BE2C (cell line): ENCODE results near the gene PIEZO1.

ENCODE experiments used
- DNase-seq: peaks from one replicate; pipeline ENCODE4 v3.0.0-alpha.2; 2020
- H3K27me3 ChIP-seq: fragments of 250-450 bp; sonication (Bioruptor Pico); 2 replicates; pipeline ENCODE4 v1.5.1; 2020; ENCODE audit warnings: mild to moderate bottlenecking
- H3K36me3 ChIP-seq: fragments of 250-450 bp; sonication (Bioruptor Pico); 2 replicates; pipeline ENCODE4 v1.5.1; 2020; ENCODE audit warnings: mild to moderate bottlenecking
- H3K4me1 ChIP-seq: fragments of 250-450 bp; sonication (Bioruptor Pico); 2 replicates; pipeline ENCODE4 v1.5.1; 2020
- H3K4me3 ChIP-seq: 2 replicates; pipeline ENCODE4 v1.5.1; 2011; ENCODE audit warnings: low read depth, low read length
- H3K9me3 ChIP-seq: fragments of 250-450 bp; sonication (Bioruptor Pico); 2 replicates; pipeline ENCODE4 v1.5.1; 2020
- TF ChIP-seq, protein P1 (sequence below): IDR thresholded peaks from 2 replicates; pipeline ENCODE4 v1.5.1; 2012; ENCODE audit warnings: mild to moderate bottlenecking, low read depth, low read length

The PIEZO1 gene

DNA sequence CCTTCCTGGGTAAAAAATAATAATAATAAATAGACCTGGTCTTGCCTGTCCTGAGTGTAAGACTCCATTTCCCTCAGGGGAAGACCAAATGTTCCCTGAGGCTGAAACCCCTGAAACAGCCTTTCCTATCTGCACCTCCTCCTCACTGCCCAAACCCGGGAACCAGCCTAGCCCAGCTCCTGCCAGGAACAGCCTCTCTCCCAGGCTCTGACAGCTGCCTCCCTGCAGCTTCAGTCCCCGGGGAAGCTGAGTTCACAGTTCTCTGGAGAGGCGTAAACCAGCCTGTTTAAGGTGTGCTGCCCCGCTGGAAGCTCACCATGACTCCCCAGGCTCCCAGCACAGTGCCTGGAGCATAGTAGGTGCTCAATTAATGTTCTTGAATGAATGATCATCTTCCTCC, 11.3 kb upstream of the PIEZO1 start:
- H3K27me3 ChIP-seq: no peaks in the 10 kb centered on the region
- no peak overlapping the region for H3K4me3 ChIP-seq
- H3K36me3 ChIP-seq: no peaks in the 10 kb centered on the region
- no peaks in the 10 kb centered on the region for H3K9me3 ChIP-seq
- TF ChIP-seq, protein P1, sequence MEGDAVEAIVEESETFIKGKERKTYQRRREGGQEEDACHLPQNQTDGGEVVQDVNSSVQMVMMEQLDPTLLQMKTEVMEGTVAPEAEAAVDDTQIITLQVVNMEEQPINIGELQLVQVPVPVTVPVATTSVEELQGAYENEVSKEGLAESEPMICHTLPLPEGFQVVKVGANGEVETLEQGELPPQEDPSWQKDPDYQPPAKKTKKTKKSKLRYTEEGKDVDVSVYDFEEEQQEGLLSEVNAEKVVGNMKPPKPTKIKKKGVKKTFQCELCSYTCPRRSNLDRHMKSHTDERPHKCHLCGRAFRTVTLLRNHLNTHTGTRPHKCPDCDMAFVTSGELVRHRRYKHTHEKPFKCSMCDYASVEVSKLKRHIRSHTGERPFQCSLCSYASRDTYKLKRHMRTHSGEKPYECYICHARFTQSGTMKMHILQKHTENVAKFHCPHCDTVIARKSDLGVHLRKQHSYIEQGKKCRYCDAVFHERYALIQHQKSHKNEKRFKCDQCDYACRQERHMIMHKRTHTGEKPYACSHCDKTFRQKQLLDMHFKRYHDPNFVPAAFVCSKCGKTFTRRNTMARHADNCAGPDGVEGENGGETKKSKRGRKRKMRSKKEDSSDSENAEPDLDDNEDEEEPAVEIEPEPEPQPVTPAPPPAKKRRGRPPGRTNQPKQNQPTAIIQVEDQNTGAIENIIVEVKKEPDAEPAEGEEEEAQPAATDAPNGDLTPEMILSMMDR: no peak
- H3K4me1 ChIP-seq: no peaks in the 10 kb centered on the region
- no peak for DNase-seq

DNA sequence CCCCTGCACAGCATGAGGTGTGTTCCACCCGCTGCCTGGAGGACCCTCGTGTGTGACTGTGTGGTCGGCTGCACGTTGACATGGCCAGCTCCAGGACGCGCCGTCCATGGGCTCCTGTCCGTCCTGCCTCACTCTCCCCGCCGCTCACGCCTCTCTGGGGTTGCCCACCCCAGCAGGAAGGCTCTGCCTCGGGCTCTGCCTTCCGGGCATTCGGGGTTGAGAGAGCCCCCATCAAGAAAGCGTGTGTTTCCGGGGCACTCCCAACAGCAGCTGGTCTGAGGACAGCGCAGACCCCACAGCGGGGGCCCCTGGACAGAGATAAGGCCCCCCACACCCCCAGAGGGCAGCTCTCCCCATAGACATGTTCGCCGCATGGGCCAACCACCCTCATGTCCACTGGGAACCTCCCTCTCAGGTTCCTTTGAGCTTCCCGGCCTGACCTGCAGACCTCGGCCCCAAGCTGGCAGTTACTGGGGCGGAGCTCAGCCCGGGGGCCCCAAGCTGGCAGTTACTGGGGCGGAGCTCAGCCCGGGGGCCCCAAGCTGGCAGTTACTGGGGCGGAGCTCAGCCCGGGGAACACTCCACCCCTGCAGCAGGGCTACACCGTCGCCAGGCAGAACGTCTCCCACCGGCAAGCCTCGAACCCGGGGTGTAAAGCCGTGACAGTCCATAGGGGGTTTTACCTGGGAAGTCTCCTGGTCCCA, 8.4 kb upstream of the PIEZO1 start:
- Histone ChIP-seq H3K4me1 (no peaks in the 10 kb centered on the region), H3K27me3 (peaks cover 9% of the 10 kb centered on the region; the same call in 1 of the 2 replicates), H3K36me3 (no peaks in the 10 kb centered on the region), H3K9me3 (no peaks in the 10 kb centered on the region), H3K4me3 (no peak overlapping the region)
- TF ChIP-seq, protein P1: no peak
- DNase-seq: no peak

DNA sequence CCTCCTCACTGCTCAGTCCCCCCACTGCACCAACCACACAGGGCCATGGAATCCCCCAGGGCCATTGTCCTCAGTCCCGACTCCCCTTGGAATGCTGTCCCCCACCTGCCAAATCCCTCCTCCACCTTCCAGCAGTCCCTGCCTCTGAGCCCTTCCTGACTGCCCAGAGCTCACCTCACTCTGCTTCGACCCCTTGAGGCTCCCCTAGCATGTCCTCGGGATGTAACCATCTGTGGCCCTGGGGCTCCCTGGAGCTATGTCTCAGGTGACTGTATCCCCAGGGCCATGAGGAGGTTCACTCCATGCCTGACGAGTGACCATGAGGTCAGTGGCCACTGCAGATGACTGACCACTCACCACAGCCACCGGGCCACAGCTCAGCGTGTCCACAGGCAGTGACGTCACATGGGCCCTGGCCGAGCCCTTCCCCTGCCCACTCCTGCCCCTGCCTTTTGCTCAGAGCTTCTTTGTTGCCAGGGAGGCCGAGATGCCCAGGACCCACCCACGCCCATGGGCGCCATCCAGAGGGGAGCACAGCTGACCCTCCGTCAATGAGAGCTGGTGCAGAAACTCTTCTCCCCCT, 7.7 kb upstream of the PIEZO1 start:
- no peaks in the 10 kb centered on the region for H3K36me3 ChIP-seq
- H3K4me1 ChIP-seq: no peaks in the 10 kb centered on the region
- peaks cover 12% of the 10 kb centered on the region for H3K27me3 ChIP-seq
- no peak overlapping the region for H3K4me3 ChIP-seq
- TF ChIP-seq, protein P1: no peak
- no peaks in the 10 kb centered on the region for H3K9me3 ChIP-seq
- DNase-seq: no peak

DNA sequence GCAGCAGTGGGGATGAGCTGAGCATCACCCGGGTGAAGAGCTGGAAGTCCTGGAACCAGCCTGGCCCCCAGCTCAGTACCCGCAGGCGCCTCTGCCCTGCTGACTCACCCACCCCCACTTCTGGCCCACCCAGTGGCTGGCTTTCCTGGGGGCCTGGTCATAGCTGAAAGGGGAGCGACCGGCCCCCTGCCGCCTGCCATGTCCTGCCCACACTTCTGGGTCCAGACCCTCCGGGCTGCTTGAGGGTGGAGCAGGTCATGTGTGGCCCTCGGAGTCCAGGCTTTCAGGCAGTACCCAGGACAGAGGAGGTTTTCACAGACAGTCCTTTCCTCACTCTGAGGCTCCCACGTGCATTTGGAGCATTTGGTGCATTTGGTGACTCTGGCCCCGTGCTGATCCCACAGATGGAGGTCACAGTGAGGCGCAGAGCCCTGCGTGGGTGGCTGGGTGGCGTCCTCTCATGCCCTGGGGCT, 7.1 kb upstream of the PIEZO1 start:
- Histone ChIP-seq H3K4me1 (no peaks in the 10 kb centered on the region), H3K4me3 (no peak overlapping the region), H3K27me3 (peaks cover 16% of the 10 kb centered on the region), H3K36me3 (no peaks in the 10 kb centered on the region), H3K9me3 (no peaks in the 10 kb centered on the region)
- TF ChIP-seq, protein P1: no peak
- DNase-seq: no peak

DNA sequence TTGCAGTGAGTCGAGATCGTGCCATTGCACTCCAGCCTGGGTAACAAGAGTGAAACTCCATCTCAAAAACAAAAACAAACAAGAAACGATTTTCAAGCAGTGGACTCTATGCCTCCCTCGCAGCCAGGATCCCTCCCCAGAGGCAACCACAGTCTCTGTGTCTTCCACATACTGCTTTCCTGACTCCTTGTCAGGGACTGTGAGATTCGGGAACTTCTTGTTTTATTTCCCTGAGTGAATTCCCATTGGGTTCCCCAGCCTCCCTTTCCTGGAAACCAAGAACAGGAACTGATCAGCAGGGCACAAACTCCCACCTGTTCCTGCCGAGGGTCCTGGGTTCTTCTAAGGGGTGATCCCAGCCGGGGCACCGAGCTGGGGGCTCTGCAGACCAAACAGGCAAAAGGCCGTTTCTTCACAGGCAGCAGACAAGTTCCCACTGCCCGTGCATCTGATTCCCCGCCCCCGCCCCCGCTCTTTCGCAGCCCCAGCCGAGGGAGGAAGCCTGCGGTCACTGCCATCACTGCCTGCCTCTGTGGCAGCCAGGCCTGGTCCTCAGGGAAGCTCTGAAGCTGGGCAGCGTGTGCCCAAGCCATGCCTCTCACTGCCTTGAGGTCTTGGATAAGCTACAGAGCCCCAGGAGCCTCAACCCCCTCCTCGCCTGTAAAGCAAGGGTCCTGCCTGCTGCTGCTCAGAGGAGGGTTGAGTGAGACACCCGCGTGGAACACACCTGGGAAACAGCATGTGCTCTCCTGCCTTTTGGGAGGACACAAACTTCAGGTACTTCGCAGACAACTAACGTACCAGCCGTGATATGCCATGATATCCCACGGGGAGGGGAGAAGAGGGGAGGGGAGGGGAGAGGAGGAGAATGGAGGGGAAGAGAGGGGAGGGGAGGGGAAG, 5.5 kb upstream of the PIEZO1 start:
- H3K4me1 ChIP-seq: no peaks in the 10 kb centered on the region
- no peak for DNase-seq
- no peaks in the 10 kb centered on the region for H3K36me3 ChIP-seq

More for the DNA sequence above, 5.5 kb upstream of the PIEZO1 start:
- Histone ChIP-seq H3K27me3 (peaks cover 19% of the 10 kb centered on the region), H3K4me3 (no peak overlapping the region), H3K9me3 (no peaks in the 10 kb centered on the region)
- TF ChIP-seq, protein P1: no peak
